Left lung (tissue), 10 donors: ENCODE results near the gene KDM4C. TPM values are rescaled to one million over a fixed set of nuclear protein-coding genes. Genes with fewer than 3 reads are reported as not detected.

Source experiments
- ATAC-seq: fragments of 200-7000 bp; cut with Tn5 transposase; one replicate; pipeline ENCODE4 v1.9.1; 2020; ENCODE audit warnings: moderate library complexity
- DNase-seq, 4 donors: peaks; one replicate each; pipeline ENCODE4 v3.0.0-alpha.2; 2013 to 2020
- H3K27ac ChIP-seq, 2 donors: fragments of 200-600 bp; sonication (generic) in 1 of 2; one replicate each; pipeline versions ENCODE4 v1.5.0 to v1.8.0; 2020 to 2021
- H3K27me3 ChIP-seq, 2 donors: fragments of 200-600 bp; sonication (generic) in 1 of 2; one replicate each; pipeline versions ENCODE4 v1.5.0 to v1.8.0; 2020 to 2021
- H3K36me3 ChIP-seq, 2 donors: fragments of 200-600 bp; sonication (generic) in 1 of 2; one replicate each; pipeline versions ENCODE4 v1.5.0 to v1.8.0; 2020 to 2021
- H3K4me1 ChIP-seq, 2 donors: fragments of 200-600 bp; one replicate each; pipeline ENCODE4 v1.8.0; 2021
- H3K4me3 ChIP-seq, 2 donors: fragments of 200-600 bp; sonication (generic) in 1 of 2; one replicate each; pipeline versions ENCODE4 v1.5.0 to v1.8.0; 2020 to 2021; ENCODE audit warnings: mild to moderate bottlenecking in 1 of 2
- H3K9me3 ChIP-seq, 2 donors: fragments of 200-600 bp; sonication (generic) in 1 of 2; one replicate each; pipeline versions ENCODE4 v1.5.0 to v1.8.0; 2020 to 2021
- CTCF ChIP-seq, 2 donors: fragments of 200-600 bp; sonication (generic) in 1 of 2; IDR thresholded peaks; one replicate each; pipeline versions ENCODE4 v1.5.0 to v1.8.0; 2021; ENCODE audit warnings: antibody characterized with exemption in 2 of 2
- intact Hi-C, 2 donors: fragments of 100-400 bp; cut with DNase I; formaldehyde crosslinking; loops; one replicate each; pipeline versions ENCODE4 v1.11.2 to v1.14.2; 2022
- polyA plus RNA-seq, 6 donors: library from polyadenylated mRNA; unstranded; fragments of 120-200 nt; gene quantifications; one replicate each; pipeline ENCODE4 v1.2.1, GENCODE V29; 2013; ENCODE audit not compliant: insufficient read length in 6 of 6
- total RNA-seq, 2 donors: library from RNA; stranded (reverse); fragmentation: NEBNext Ultra II Directional; extraction: Animal tissue kit (Norgen Biotek cat#: 25700); gene quantifications; one replicate each; pipeline ENCODE4 v1.2.1, GENCODE V29; 2021
- donor health status: DM: no; HTN: yes; CAD: no.
- donor health status: DM: no; HTN: no; CAD: no.

Gene KDM4C
- total and polyA plus RNA-seq, 8 donors: 11.7 to 34.8 (median 15.2) TPM

- Histone ChIP-seq H3K4me3 (no peak overlapping the region), H3K4me1 (peaks cover 0 to 21% of the 10 kb centered on the region in 2 donors), H3K27ac (no peak overlapping the region), H3K27me3 (no peaks in the 10 kb centered on the region), H3K36me3 (no peaks in the 10 kb centered on the region), H3K9me3 (no peaks in the 10 kb centered on the region)
- intact Hi-C loops: no loop called here
- TF ChIP-seq CTCF (IDR thresholded peaks at IDR 0.05): no peak
- no peak for ATAC-seq
- DNase-seq: no peak
These were observed 165.3 kb downstream of the KDM4C start for GRCh38 chr9:6923086-6923485.

GRCh38 chr9:6924149-6924548 lies 166.4 kb downstream of the KDM4C start:
- no peak overlapping the region for H3K27ac ChIP-seq
- no peak for DNase-seq
- no peaks in the 10 kb centered on the region for H3K36me3 ChIP-seq

GRCh38 chr9:6924988-6925563 lies 167.3 kb downstream of the KDM4C start:
- Histone ChIP-seq H3K27me3 (no peaks in the 10 kb centered on the region), H3K4me3 (no peak overlapping the region), H3K36me3 (no peaks in the 10 kb centered on the region), H3K4me1 (peaks cover 0 to 21% of the 10 kb centered on the region in 2 donors), H3K27ac (no peak overlapping the region), H3K9me3 (no peaks in the 10 kb centered on the region)
- no peak for TF ChIP-seq CTCF (IDR thresholded peaks at IDR 0.05)
- DNase-seq (no peak), ATAC-seq (no peak)
- intact Hi-C loops: no loop called here

More at GRCh38 chr9:6924149-6924548, 166.4 kb downstream of the KDM4C start:
- TF ChIP-seq CTCF (IDR thresholded peaks at IDR 0.05): no peak
- no peak overlapping the region for H3K4me3 ChIP-seq
- no peak for ATAC-seq
- intact Hi-C loops: no loop called here
- no peaks in the 10 kb centered on the region for H3K9me3 ChIP-seq
- H3K4me1 ChIP-seq: peaks cover 0 to 21% of the 10 kb centered on the region in 2 donors
- no peaks in the 10 kb centered on the region for H3K27me3 ChIP-seq

GRCh38 chr9:6925836-6926235 lies 168.1 kb downstream of the KDM4C start:
- DNase-seq: no peak
- no peak overlapping the region for H3K4me3 ChIP-seq
- no peaks in the 10 kb centered on the region for H3K36me3 ChIP-seq
- no peak overlapping the region for H3K27ac ChIP-seq
- no peaks in the 10 kb centered on the region for H3K27me3 ChIP-seq
- no peaks in the 10 kb centered on the region for H3K9me3 ChIP-seq
- H3K4me1 ChIP-seq: peaks cover 0 to 13% of the 10 kb centered on the region in 2 donors
- intact Hi-C loops: no loop called here
- no peak for TF ChIP-seq CTCF (IDR thresholded peaks at IDR 0.05)
- ATAC-seq: no peak

GRCh38 chr9:6926436-6926835 lies 168.7 kb downstream of the KDM4C start:
- no peaks in the 10 kb centered on the region for H3K36me3 ChIP-seq
- DNase-seq (no peak), ATAC-seq (no peak)
- no peak for TF ChIP-seq CTCF (IDR thresholded peaks at IDR 0.05)
- peaks cover 0 to 11% of the 10 kb centered on the region in 2 donors for H3K4me1 ChIP-seq
- no peaks in the 10 kb centered on the region for H3K27me3 ChIP-seq
- H3K9me3 ChIP-seq: no peaks in the 10 kb centered on the region
- no peak overlapping the region for H3K4me3 ChIP-seq
- intact Hi-C loops: no loop called here
- H3K27ac ChIP-seq: no peak overlapping the region
